ENCODE data around the gene FNDC5.

The FNDC5 gene

DNA sequence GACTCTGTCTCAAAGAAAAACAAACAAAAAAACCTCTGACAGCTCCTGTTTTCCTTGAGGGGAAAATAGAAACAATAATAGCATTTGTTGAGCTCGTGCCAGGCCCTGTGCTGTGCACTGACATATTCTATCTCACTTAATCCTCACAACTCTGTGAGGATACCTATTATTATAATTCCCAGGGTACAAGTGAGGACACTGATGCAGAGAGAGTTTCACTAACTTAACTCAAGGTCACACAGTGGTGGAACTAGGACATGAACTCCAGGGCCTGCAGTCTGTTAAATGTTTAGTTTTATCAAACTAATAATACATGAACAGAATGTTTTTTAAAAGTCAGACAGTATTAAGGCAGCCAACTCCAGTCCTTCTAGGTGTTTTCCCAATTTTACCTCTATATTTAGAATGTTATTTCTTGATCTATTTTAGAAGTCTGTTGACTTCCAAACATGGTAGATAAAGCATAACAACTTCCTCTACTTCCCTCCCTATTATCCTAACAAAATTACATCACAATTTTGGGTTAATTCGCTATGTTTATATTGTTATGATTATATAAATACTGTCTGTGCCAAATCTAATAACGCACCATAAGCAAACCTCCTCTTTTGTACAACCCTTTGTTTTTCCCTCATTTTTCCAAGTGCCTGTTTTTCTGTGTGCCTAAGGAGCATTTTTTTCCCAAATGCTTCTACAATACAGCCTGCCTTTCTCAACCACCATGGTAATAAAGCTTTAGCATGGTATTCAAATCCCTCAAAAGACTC is 4.9 kb downstream of the FNDC5 start:
- DNase-seq (ENCODE audit: low read depth in 2 of 2) = no peak

GRCh38 chr1:32864375-32865019 is 6.2 kb downstream of the FNDC5 start:
- no peak for DNase-seq (ENCODE audit: low read depth in 2 of 2)

- DNase-seq (ENCODE audit: low read depth in 2 of 2) = no peak
These were observed 6.8 kb downstream of the FNDC5 start for GRCh38 chr1:32863881-32864245.

- no peak for DNase-seq (ENCODE audit: low read depth in 2 of 2)
These were observed 7.4 kb downstream of the FNDC5 start for GRCh38 chr1:32863218-32863880.

- DNase-seq (ENCODE audit: low read depth in 2 of 2) = no peak
These were observed 8.6 kb downstream of the FNDC5 start for GRCh38 chr1:32861904-32862695.

DNA sequence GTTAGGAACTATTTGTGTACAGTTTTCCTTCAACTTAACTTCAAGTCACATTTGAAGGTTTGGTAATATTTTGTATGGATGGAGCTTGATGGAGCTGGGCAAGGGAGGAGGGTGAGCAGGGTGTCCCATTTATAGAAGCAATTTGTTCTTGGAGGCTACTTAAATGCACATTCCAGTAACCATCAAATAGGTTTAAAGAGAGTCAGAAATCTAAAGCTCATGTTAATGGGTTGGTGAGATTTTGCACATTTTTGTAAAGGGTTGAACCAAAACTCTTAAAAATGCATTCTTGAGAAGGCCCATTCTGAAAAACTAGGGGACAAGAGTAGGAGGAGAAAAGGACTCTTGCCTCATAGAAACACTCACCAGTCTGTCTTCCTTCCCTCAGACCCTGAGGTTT is 10.1 kb downstream of the FNDC5 start:
- DNase-seq (ENCODE audit: low read depth in 2 of 2) = no peak

DNA sequence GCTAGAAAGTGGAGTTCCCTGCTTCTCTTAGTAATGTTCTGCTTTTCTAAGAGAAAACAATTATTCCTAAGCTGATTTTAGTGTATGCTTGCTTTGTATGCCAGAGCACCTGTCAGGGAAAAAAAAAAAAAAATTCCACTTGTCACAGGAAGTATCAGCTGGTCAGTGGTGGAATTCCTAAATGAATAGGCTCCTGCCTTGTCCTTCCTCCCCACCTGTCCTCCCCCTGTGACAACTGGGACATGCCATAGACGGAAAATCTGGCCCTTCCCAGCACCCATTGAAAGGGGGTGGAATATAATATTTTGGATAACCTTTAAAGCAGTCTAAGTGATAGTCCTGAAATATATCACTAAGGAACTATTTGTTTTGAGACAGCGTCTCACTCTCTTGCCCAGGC is 10.8 kb downstream of the FNDC5 start:
- no peak for DNase-seq (ENCODE audit: low read depth in 2 of 2)

DNA sequence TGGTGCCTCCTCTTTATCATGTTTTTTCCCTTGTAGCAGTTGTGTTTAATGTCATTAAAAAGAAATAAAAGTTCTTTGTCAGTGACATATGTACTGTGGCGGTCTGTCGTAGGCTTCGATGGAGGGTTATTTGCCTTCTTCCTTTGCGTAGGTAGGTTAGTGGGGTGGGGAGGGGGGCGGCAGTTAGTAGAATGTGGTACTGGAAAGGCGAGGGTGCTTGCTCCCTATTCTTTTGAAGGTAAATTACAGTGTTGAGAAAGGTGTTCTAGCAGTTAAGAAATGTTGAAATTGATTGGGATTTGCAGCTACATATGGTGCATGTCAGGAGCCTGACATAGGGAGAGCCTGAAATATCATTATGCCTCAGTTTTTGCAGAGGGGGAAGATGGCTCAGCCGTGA is 11.9 kb downstream of the FNDC5 start:
- no peak for DNase-seq (ENCODE audit: low read depth in 2 of 2)

DNA sequence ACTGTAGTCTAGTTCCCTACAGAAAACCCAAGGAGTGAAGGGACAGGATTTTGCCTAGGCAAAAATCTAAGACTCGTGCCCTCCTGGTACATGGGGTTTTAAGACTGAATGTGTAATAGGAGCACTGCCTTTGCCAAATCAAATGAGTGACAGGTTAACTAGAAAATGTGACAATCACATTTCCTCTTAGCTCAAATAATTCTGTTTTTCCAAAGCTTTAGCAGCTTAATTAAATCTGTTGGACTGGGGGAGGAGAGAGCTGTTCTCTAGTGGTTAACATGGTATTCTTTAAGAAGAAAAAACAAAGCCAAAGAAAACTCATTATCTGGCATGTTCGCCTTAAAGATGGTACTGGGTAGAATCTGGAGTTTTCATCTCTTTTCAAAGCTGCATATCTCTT is 12.6 kb downstream of the FNDC5 start:
- DNase-seq (ENCODE audit: low read depth in 2 of 2) = no peak

DNA sequence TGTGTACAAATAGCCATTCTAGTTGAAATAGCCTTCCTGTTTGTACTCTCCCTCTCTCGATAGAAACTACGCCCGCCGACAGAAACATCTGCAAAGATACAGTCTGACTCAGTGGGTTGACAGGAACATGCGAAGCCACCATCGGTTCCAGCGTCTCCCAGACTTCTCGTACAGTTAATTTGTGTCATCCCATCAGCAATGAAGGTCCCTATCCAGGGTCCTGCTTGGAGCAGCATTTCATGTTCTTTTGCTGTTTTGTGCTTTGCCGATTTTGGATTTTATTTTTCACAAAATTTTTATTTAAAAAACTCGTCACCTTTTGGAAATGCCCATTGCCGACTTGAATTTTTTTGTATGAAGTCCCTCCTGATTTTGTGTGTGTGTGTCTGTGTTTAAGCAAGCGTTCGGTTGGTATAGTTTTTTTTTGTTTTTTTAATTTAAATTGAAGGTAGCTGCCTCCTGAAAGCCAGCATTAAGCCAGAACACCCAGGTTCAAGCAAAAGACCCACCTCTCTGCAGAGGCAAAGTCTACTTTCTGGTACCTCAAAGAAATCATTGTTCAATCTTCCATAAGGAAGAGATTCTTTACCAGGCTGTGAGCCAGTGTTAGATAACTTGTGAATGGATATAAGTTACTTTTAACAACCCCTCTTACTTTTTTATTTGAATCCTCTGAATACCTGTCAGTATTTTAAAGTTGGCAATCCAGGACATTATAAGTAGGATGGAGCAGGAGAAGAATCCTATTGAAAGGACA is 14.7 kb downstream of the FNDC5 start:
- DNase-seq (ENCODE audit: low read depth in 2 of 2) = no peak

DNA sequence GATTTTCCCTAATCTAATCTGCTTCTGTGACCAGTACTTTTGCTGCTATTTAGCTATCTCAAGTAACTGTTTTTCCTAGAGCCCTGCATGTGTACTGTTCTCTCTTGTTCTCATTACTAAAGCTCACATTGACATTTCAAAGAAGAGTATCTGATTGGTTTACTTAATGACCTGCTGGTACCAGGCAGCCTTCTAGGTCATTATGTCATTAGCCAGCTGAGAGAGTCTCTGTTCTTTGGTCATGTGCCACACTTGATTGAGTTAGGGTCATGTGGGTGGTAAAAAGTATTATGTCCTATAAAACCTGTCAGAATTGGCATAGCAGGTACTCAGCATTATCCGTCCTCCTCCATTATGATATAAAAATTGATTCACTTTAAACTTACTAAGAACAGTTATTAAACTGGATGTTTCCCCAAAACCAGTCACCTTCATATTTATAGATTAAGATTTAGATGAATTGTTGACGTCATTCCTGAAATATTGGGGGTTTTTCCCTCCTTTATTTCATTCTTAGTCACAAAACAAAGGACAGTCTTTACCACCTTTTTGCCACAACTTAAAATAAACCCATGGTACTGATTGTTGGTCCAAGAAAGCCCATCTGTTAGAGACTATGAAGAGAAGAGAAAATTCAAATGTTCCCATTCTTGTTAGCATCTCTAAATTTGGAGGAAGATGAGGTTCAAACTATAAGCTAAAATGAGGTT is 22.2 kb downstream of the FNDC5 start:
- DNase-seq (ENCODE audit: low read depth in 2 of 2) = no peak

GRCh38 chr1:32831878-32832277 is 38.8 kb downstream of the FNDC5 start:
- DNase-seq (ENCODE audit: low read depth in 2 of 2) = no peak

DNA sequence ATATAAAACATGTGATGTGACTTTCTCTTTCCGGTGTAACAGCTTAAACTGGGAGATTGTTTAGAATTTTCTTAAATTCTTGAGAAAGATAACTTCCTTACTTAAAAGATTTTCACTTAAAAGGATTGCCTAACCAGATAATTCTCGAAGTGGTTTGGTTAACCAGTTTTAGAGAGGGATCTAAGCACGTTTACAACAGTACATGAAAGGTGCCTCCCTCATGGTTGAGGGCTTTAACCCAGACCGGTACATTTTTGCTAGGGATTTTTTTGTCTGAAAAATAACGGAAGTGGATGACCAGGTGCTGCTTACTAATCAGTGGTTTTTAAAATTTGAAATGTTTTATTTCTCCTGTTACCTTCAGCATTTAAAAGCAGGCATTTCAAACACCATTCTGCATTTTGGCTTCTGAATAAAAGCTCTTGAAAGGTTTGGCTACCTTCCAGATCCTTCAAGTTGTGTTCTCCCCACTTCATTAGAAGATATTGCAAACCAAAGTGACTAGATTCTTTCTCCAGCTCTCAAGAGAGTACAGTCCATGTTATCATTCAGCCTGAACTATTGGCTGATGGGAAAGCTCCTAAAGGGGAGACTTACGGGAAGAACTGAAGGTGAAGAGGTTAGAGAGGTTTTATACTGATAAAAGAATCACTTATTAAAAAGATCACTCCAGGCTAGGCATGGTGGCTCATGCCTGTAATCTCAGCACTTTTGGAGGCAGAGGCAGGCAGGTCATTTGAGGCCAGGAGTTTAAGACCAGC is 40.4 kb downstream of the FNDC5 start:
- no peak for DNase-seq (ENCODE audit: low read depth in 2 of 2)

GRCh38 chr1:32828341-32828740 is 42.4 kb downstream of the FNDC5 start:
- DNase-seq (ENCODE audit: low read depth in 2 of 2) = no peak

DNA sequence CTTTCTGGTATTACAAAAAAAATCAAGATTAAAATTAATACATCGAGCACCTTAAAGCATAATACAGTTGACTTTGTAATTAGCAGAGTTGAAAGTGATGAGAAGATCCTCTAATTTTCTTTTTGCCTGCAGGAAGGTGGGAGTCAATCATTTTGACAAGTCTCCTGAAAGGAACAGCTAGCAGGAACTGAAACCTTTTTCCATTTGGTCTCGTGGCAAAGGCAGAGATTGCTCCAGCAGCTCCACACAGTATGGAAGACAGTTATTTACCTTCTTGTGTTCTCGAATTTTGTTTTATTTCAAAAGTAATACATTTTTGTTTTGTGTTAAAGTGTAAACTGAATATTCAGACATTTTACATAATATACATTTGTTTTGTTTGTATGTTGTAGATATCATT is 45.5 kb downstream of the FNDC5 start:
- no peak for DNase-seq (ENCODE audit: low read depth in 2 of 2)

- no peak for DNase-seq (ENCODE audit: low read depth in 2 of 2)
These were observed 51.7 kb downstream of the FNDC5 start for GRCh38 chr1:32818804-32819541.

GRCh38 chr1:32817815-32818786 is 52.6 kb downstream of the FNDC5 start:
- DNase-seq (ENCODE audit: low read depth in 2 of 2) = no peak

GRCh38 chr1:32817159-32817814 is 53.4 kb downstream of the FNDC5 start, which contains the start of the genes S100PBP and YARS1:
Gene S100PBP (plus strand): TSS chr1:32817653. CDS start chr1:32826100, 8,447 bp downstream.
Gene YARS1 (minus strand): TSS chr1:32817358. CDS start chr1:32817244, 114 bp downstream.
- DNase-seq (ENCODE audit: low read depth in 2 of 2) = peak; percentile 99 to 100

Data from stimulated activated CD8-positive, alpha-beta memory T cell treated with anti-CD3 and anti-CD28 coated beads, Interleukin-2, amount 100 ng/mL, for 1 hour (primary cell).